ENCODE results near the gene CRIM1.

The CRIM1 gene

GRCh38 chr2:36569267-36569856, 213.8 kb downstream of the CRIM1 start:
- no peak for DNase-seq (ENCODE audit: low read depth in 1 of 2, low spot score in 1 of 2)

GRCh38 chr2:36570416-36570815, 214.8 kb downstream of the CRIM1 start:
- DNase-seq (ENCODE audit: low read depth in 1 of 2, low spot score in 1 of 2): no peak

- DNase-seq (ENCODE audit: low read depth in 1 of 2, low spot score in 1 of 2): no peak
Observed at GRCh38 chr2:36572054-36572718, 216.6 kb downstream of the CRIM1 start.

GRCh38 chr2:36572719-36573059, 217.1 kb downstream of the CRIM1 start:
- no peak for DNase-seq (ENCODE audit: low read depth in 1 of 2, low spot score in 1 of 2)

GRCh38 chr2:36573165-36573564, 217.6 kb downstream of the CRIM1 start:
- no peak for DNase-seq (ENCODE audit: low read depth in 1 of 2, low spot score in 1 of 2)

GRCh38 chr2:36574560-36574959, 219.0 kb downstream of the CRIM1 start:
- no peak for DNase-seq (ENCODE audit: low read depth in 1 of 2, low spot score in 1 of 2)

GRCh38 chr2:36577884-36578283, 222.3 kb downstream of the CRIM1 start:
- DNase-seq (ENCODE audit: low read depth in 1 of 2, low spot score in 1 of 2): no peak

- DNase-seq (ENCODE audit: low read depth in 1 of 2, low spot score in 1 of 2): no peak
Observed at GRCh38 chr2:36578343-36579296, 223.0 kb downstream of the CRIM1 start.

- DNase-seq (ENCODE audit: low read depth in 1 of 2, low spot score in 1 of 2): no peak
Observed at GRCh38 chr2:36579297-36579664, 223.7 kb downstream of the CRIM1 start.

- DNase-seq (ENCODE audit: low read depth in 1 of 2, low spot score in 1 of 2): no peak
Observed at GRCh38 chr2:36582538-36582937, 227.0 kb downstream of the CRIM1 start.

GRCh38 chr2:36582951-36583350, 227.4 kb downstream of the CRIM1 start:
- DNase-seq (ENCODE audit: low read depth in 1 of 2, low spot score in 1 of 2): no peak

GRCh38 chr2:36584148-36584794, 228.7 kb downstream of the CRIM1 start:
- no peak for DNase-seq (ENCODE audit: low read depth in 1 of 2, low spot score in 1 of 2)

GRCh38 chr2:36586672-36587071, 231.1 kb downstream of the CRIM1 start:
- DNase-seq (ENCODE audit: low read depth in 1 of 2, low spot score in 1 of 2): no peak

- DNase-seq (ENCODE audit: low read depth in 1 of 2, low spot score in 1 of 2): no peak
Observed at GRCh38 chr2:36587101-36587500, 231.5 kb downstream of the CRIM1 start.

GRCh38 chr2:36587556-36587955, 232.0 kb downstream of the CRIM1 start:
- no peak for DNase-seq (ENCODE audit: low read depth in 1 of 2, low spot score in 1 of 2)

- DNase-seq (ENCODE audit: low read depth in 1 of 2, low spot score in 1 of 2): no peak
Observed at GRCh38 chr2:36589230-36589630, 233.7 kb downstream of the CRIM1 start.

GRCh38 chr2:36594849-36595248, 239.3 kb downstream of the CRIM1 start:
- DNase-seq (ENCODE audit: low read depth in 1 of 2, low spot score in 1 of 2): no peak

GRCh38 chr2:36596397-36596796, 240.8 kb downstream of the CRIM1 start:
- no peak for DNase-seq (ENCODE audit: low read depth in 1 of 2, low spot score in 1 of 2)

- DNase-seq (ENCODE audit: low read depth in 1 of 2, low spot score in 1 of 2): peak in 1 of 2 donors; percentile 1
Observed at GRCh38 chr2:36597003-36597531, 241.5 kb downstream of the CRIM1 start.

- DNase-seq (ENCODE audit: low read depth in 1 of 2, low spot score in 1 of 2): peak; percentile 17 to 52
Observed at GRCh38 chr2:36597532-36598377, 242.2 kb downstream of the CRIM1 start, which contains the start of gene FEZ2. FEZ2 (minus strand) TSS chr2:36598168; CDS start chr2:36598142, 26 bp downstream.

Measured in stimulated activated CD4-positive, alpha-beta T cell treated with anti-CD3 and anti-CD28 coated beads, Interleukin-15, amount 100 ng/mL, for 1 hour (primary cell).